ENCODE data around the gene SLC6A19. TPM values are rescaled to one million over a fixed set of nuclear protein-coding genes. Genes with fewer than 3 reads are reported as not detected.

SLC6A19 gene
- total RNA-seq, 2 experiments from 2014 or later: not detected

- no peak overlapping the region for H3K4me3 ChIP-seq (ENCODE audit: low read length)
- ChIA-PET POLR2A (interaction anchor here (1.0 kb wide), 1 partner anchor 20 kb away, joined by 3 read pairs; no protein-coding TSS in a partner anchor), CTCF (no interaction called here)
- DNase-seq: no peak
- TF ChIP-seq, protein P1, sequence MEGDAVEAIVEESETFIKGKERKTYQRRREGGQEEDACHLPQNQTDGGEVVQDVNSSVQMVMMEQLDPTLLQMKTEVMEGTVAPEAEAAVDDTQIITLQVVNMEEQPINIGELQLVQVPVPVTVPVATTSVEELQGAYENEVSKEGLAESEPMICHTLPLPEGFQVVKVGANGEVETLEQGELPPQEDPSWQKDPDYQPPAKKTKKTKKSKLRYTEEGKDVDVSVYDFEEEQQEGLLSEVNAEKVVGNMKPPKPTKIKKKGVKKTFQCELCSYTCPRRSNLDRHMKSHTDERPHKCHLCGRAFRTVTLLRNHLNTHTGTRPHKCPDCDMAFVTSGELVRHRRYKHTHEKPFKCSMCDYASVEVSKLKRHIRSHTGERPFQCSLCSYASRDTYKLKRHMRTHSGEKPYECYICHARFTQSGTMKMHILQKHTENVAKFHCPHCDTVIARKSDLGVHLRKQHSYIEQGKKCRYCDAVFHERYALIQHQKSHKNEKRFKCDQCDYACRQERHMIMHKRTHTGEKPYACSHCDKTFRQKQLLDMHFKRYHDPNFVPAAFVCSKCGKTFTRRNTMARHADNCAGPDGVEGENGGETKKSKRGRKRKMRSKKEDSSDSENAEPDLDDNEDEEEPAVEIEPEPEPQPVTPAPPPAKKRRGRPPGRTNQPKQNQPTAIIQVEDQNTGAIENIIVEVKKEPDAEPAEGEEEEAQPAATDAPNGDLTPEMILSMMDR (IDR thresholded peaks at IDR 0.05): no peak
- no peak overlapping the region for H3K4me3 Mint-ChIP-seq
- intact Hi-C loops (cut with DNase I, micrococcal nuclease): no loop called here
- H3K27ac ChIP-seq (ENCODE audit: low read depth in 1 of 2, low read length in 2 of 2): no peak overlapping the region
- no peaks in the 10 kb centered on the region for H3K27me3 ChIP-seq (ENCODE audit: control insufficient read depth in 1 of 2, insufficient read depth in 2 of 2, low read length in 2 of 2)
- H3K27ac Mint-ChIP-seq: no peak overlapping the region
- no peaks in the 10 kb centered on the region for H3K36me3 ChIP-seq (ENCODE audit: insufficient read depth, low read length)
- H3K4me1 Mint-ChIP-seq (ENCODE audit: low read depth): no peaks in the 10 kb centered on the region
- no peak for ATAC-seq (ENCODE audit: poor library complexity)
- H3K4me1 ChIP-seq (ENCODE audit: insufficient read depth, low read length): no peaks in the 10 kb centered on the region
- peaks cover 7% of the 10 kb centered on the region for H3K9me3 Mint-ChIP-seq
- peaks cover 3% of the 10 kb centered on the region for H3K27me3 Mint-ChIP-seq
- no peaks in the 10 kb centered on the region for H3K36me3 Mint-ChIP-seq (ENCODE audit: low read depth)
- peaks cover 12 to 30% of the 10 kb centered on the region in 2 experiments for H3K9me3 ChIP-seq (ENCODE audit: control insufficient read depth in 1 of 2, insufficient read depth in 1 of 2, low read length in 2 of 2)
Measured at GRCh38 chr5:1235838-1236237, 34.4 kb downstream of the SLC6A19 start.

DNA sequence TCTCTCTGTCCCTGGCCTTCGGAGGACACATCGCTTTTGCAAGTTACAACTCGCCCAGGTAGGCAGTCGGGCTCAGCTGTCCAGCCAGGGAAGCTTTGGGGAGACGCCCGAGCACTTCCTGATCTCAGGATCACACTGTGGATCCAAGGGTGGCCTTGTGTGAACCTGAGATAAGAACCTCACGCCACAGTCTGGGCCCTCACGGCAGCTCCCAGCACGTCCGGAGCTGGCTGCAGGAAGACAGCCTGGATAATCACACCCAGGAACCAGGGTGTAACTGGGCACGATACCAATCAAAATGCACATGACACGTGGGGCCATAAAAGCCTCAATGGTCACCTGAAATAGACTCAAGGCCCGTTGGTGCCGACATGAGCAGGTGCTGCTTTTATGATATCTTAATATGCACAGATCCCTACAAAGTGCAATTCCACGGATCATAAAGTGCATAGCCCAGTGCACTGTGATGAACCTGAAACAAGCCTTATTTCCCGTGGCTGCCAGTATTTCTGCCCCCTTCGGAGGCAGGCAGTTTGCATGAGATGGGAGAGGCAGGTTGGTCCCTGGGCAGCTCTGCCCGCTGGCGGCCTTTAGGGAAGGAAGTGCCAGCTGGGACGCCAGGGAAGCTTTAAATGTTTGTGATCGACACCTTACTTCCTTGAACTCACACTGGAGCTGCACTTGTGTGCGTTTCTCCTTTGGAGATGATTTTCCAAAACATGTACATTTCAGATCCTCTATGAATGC is 38.3 kb downstream of the SLC6A19 start:
- no peak overlapping the region for H3K27ac Mint-ChIP-seq
- peaks cover 5% of the 10 kb centered on the region for H3K27me3 Mint-ChIP-seq
- DNase-seq (no peak), ATAC-seq (ENCODE audit: poor library complexity) (no peak)
- CTCF ChIA-PET: no interaction called here
- H3K9me3 Mint-ChIP-seq: peaks cover 7% of the 10 kb centered on the region
- Histone ChIP-seq H3K27me3 (ENCODE audit: control insufficient read depth in 1 of 2, insufficient read depth in 2 of 2, low read length in 2 of 2) (no peaks in the 10 kb centered on the region), H3K9me3 (ENCODE audit: control insufficient read depth in 1 of 2, insufficient read depth in 1 of 2, low read length in 2 of 2) (peaks cover 12 to 28% of the 10 kb centered on the region in 2 experiments), H3K36me3 (ENCODE audit: insufficient read depth, low read length) (no peaks in the 10 kb centered on the region), H3K27ac (ENCODE audit: low read depth in 1 of 2, low read length in 2 of 2) (no peak overlapping the region), H3K4me1 (ENCODE audit: insufficient read depth, low read length) (no peaks in the 10 kb centered on the region), H3K4me3 (ENCODE audit: low read length) (no peak overlapping the region)
- TF ChIP-seq, protein P1 (IDR thresholded peaks at IDR 0.05): no peak
- POLR2A ChIA-PET: no interaction called here
- no peak overlapping the region for H3K4me3 Mint-ChIP-seq
- intact Hi-C loops (cut with DNase I, micrococcal nuclease): no loop called here
- no peaks in the 10 kb centered on the region for H3K36me3 Mint-ChIP-seq (ENCODE audit: low read depth)
- no peaks in the 10 kb centered on the region for H3K4me1 Mint-ChIP-seq (ENCODE audit: low read depth)

GRCh38 chr5:1240496-1241260 is 39.3 kb downstream of the SLC6A19 start:
- CTCF ChIA-PET: no interaction called here
- POLR2A ChIA-PET: no interaction called here

More at GRCh38 chr5:1240496-1241260, 39.3 kb downstream of the SLC6A19 start:
- Mint-ChIP-seq H3K9me3 (peaks cover 7% of the 10 kb centered on the region), H3K4me3 (no peak overlapping the region), H3K27ac (no peak overlapping the region), H3K36me3 (ENCODE audit: low read depth) (no peaks in the 10 kb centered on the region), H3K4me1 (ENCODE audit: low read depth) (no peaks in the 10 kb centered on the region), H3K27me3 (peaks cover 5% of the 10 kb centered on the region)
- intact Hi-C loops (cut with DNase I, micrococcal nuclease): no loop called here
- H3K9me3 ChIP-seq (ENCODE audit: control insufficient read depth in 1 of 2, insufficient read depth in 1 of 2, low read length in 2 of 2): peaks cover 10 to 21% of the 10 kb centered on the region in 2 experiments
- H3K4me3 ChIP-seq (ENCODE audit: low read length): no peak overlapping the region
- ATAC-seq (ENCODE audit: poor library complexity): no peak
- no peak overlapping the region for H3K27ac ChIP-seq (ENCODE audit: low read depth in 1 of 2, low read length in 2 of 2)
- TF ChIP-seq, protein P1 (IDR thresholded peaks at IDR 0.05): no peak
- DNase-seq: no peak
- H3K36me3 ChIP-seq (ENCODE audit: insufficient read depth, low read length): no peaks in the 10 kb centered on the region
- no peaks in the 10 kb centered on the region for H3K4me1 ChIP-seq (ENCODE audit: insufficient read depth, low read length)
- peaks cover 6 to 7% of the 10 kb centered on the region in 2 experiments for H3K27me3 ChIP-seq (ENCODE audit: control insufficient read depth in 1 of 2, insufficient read depth in 2 of 2, low read length in 2 of 2)
